Breast epithelium (tissue), 3 donors: ENCODE results near the gene PLET1.

Experiments
- CTCF ChIP-seq, 3 donors: fragments of 450-650 bp; IDR thresholded peaks; one replicate each; pipeline ENCODE4 v1.5.1; 2016 to 2017; ENCODE audit warnings: antibody characterized with exemption in 3 of 3, mild to moderate bottlenecking in 3 of 3, moderate library complexity in 3 of 3
- POLR2A ChIP-seq: fragments of 450-650 bp; IDR thresholded peaks from one replicate; pipeline ENCODE4 v1.6.1; 2016; ENCODE audit warnings: antibody characterized with exemption, mild to moderate bottlenecking, moderate library complexity
- POLR2AphosphoS5 ChIP-seq, 3 donors: sonication (generic); formaldehyde crosslinking; IDR thresholded peaks; one replicate each; pipeline ENCODE4 v1.6.1; 2017; ENCODE audit warnings: antibody characterized with exemption in 3 of 3

DNA sequence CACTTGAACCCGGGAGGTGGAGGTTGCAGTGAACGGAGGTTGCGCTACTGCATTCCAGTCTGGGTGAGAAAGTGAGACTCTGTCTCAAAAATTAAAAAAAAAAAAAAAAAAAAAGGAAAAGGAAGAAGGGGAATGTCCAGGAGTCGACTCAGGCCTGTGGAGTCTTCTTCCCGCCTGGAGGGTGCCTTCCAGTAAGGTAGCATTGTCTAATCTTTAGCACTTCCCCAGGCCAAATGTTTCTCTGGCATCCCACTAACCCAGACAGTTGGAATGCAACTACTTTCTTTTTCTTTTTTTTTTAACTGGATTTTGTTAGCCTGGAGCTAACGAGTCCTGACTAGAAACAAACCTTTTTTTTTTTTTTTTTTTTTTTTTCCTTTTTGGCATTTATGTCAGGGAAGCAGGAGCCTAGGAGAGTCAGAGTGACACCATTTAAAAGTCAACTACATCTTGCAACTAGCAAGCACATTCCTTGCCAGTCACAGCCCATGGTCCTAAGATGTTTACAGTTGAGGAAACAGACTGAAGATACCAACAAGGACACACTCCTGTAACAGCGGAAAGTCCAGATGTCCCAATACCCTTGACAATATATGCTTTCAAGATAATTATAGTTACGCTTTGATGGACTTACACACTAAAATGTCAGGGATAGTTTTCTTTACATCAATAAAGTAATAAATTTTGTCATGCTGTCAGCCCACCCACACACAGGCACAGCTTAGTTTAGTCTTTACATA, 10.6 kb downstream of the PLET1 start:
- no peak for TF ChIP-seq POLR2AphosphoS5 (IDR thresholded peaks at IDR 0.05)
- no peak for TF ChIP-seq CTCF (IDR thresholded peaks at IDR 0.05)
- no peak for TF ChIP-seq POLR2A
